Measurements from ENCODE around the gene PSMA3. TPM values are rescaled to one million over a fixed set of nuclear protein-coding genes. Genes with fewer than 3 reads are reported as not detected.

PSMA3 gene
- total and polyA plus RNA-seq, 10 of the 15 experiments (the other 5 are each of a cell fraction or from before 2014, with no cell fraction given) = 142 to 936 (median 400) TPM

GRCh38 chr14:58288106-58288792 lies 43.6 kb downstream of the PSMA3 start (continued):
- TF ChIP-seq SIN3A (IDR thresholded peaks at IDR 0.05; ENCODE audit: low read depth, low read length) = no peak
- TF ChIP-seq ZBTB33 (IDR thresholded peaks at IDR 0.05) = no peak

GRCh38 chr14:58291646-58292045 lies 47.0 kb downstream of the PSMA3 start:
- FAIRE-seq (no peak), DNase-seq (ENCODE audit: low read depth, low spot score) (no peak), ATAC-seq (no peak)
- H4K20me1 ChIP-seq (ENCODE audit: control insufficient read depth, insufficient read depth) = peaks cover 2% of the 10 kb centered on the region; the same call in 1 of the 2 replicates
- ChIA-PET RAD21 (ENCODE audit: unreplicated experiment) (no interaction called here), SMC1A (ENCODE audit: uncharacterized antibody, unreplicated experiment) (interaction anchor here (1.0 to 1.7 kb wide), 2 partner anchors 9 to 18 kb away, joined by 3 to 6 read pairs; no protein-coding TSS in a partner anchor), CTCF (no interaction called here), POLR2A (interaction anchor here (0.7 to 1.3 kb wide), 3 partner anchors 45 to 1996 kb away, joined by 3 to 4 read pairs (median 3); no protein-coding TSS in a partner anchor)
- H2AFZ ChIP-seq (ENCODE audit: control insufficient read depth, low read depth, low read length) = no peak overlapping the region
- BruUV-seq (replicated peaks) = no TSS peak
- H3K4me2 ChIP-seq (ENCODE audit: control insufficient read depth, insufficient read depth) = no peak overlapping the region
- in situ Hi-C loops (cut with MboI) = no loop called here
- H3K36me3 ChIP-seq (ENCODE audit: control insufficient read depth in 2 of 2, insufficient read depth in 2 of 2, low read length in 1 of 2) = peaks cover 2 to 23% of the 10 kb centered on the region in 2 experiments
- peaks cover 69% of the 10 kb centered on the region for H3K79me2 ChIP-seq (ENCODE audit: control insufficient read depth, insufficient read depth, low read length)
- no peak overlapping the region for H3K27ac ChIP-seq (ENCODE audit: control insufficient read depth, insufficient read depth)
- no peaks in the 10 kb centered on the region for H3K4me1 ChIP-seq (ENCODE audit: control insufficient read depth, insufficient read depth, low read length)
- H3K9ac ChIP-seq (ENCODE audit: control insufficient read depth, insufficient read depth, low read length) = no peak overlapping the region
- H3K4me3 ChIP-seq = no peak overlapping the region
- H3K27me3 ChIP-seq (replicated peaks in 1 of 2; ENCODE audit: control insufficient read depth in 2 of 2, insufficient read depth in 2 of 2, low read length in 1 of 2) = no peaks in the 10 kb centered on the region
- 77% methylated on average over 5 of the region's 5 CpGs for WGBS (ENCODE audit: insufficient coverage, insufficient replicate concordance, low lambda C conversion rate, missing lambda C conversion rate)
- H3K9me3 ChIP-seq (replicated peaks; ENCODE audit: control insufficient read depth, insufficient read depth, low read length) = no peaks in the 10 kb centered on the region; the same call in 2 of the 3 replicates
- intact Hi-C loops (cut with micrococcal nuclease; ENCODE audit: unreplicated experiment) = no loop called here
- no peak for TF ChIP-seq NR2C1 (IDR thresholded peaks at IDR 0.05)
- no peak for TF ChIP-seq POLR2AphosphoS5 (IDR thresholded peaks at IDR 0.05; ENCODE audit: low read length)
- TF ChIP-seq CHD1 (IDR thresholded peaks at IDR 0.05; ENCODE audit: low read depth, low read length) = no peak
- TF ChIP-seq CBX3 (IDR thresholded peaks at IDR 0.05; ENCODE audit: borderline replicate concordance, low read depth) = no peak
- no peak for TF ChIP-seq YBX1 (IDR thresholded peaks at IDR 0.05)
- TF ChIP-seq, protein P1, sequence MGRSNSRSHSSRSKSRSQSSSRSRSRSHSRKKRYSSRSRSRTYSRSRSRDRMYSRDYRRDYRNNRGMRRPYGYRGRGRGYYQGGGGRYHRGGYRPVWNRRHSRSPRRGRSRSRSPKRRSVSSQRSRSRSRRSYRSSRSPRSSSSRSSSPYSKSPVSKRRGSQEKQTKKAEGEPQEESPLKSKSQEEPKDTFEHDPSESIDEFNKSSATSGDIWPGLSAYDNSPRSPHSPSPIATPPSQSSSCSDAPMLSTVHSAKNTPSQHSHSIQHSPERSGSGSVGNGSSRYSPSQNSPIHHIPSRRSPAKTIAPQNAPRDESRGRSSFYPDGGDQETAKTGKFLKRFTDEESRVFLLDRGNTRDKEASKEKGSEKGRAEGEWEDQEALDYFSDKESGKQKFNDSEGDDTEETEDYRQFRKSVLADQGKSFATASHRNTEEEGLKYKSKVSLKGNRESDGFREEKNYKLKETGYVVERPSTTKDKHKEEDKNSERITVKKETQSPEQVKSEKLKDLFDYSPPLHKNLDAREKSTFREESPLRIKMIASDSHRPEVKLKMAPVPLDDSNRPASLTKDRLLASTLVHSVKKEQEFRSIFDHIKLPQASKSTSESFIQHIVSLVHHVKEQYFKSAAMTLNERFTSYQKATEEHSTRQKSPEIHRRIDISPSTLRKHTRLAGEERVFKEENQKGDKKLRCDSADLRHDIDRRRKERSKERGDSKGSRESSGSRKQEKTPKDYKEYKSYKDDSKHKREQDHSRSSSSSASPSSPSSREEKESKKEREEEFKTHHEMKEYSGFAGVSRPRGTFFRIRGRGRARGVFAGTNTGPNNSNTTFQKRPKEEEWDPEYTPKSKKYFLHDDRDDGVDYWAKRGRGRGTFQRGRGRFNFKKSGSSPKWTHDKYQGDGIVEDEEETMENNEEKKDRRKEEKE (IDR thresholded peaks at IDR 0.05) = no peak
- TF ChIP-seq, protein P2, sequence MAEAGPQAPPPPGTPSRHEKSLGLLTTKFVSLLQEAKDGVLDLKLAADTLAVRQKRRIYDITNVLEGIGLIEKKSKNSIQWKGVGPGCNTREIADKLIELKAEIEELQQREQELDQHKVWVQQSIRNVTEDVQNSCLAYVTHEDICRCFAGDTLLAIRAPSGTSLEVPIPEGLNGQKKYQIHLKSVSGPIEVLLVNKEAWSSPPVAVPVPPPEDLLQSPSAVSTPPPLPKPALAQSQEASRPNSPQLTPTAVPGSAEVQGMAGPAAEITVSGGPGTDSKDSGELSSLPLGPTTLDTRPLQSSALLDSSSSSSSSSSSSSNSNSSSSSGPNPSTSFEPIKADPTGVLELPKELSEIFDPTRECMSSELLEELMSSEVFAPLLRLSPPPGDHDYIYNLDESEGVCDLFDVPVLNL (IDR thresholded peaks at IDR 0.05; ENCODE audit: low read depth, low read length) = no peak
- TF ChIP-seq PAX5 (IDR thresholded peaks at IDR 0.05; ENCODE audit: borderline replicate concordance, low read depth, low read length) = no peak
- no peak for TF ChIP-seq ZNF207 (IDR thresholded peaks at IDR 0.05; ENCODE audit: borderline replicate concordance)
- TF ChIP-seq ESRRA (IDR thresholded peaks at IDR 0.05; ENCODE audit: low read length) = no peak
- TF ChIP-seq, protein P3, sequence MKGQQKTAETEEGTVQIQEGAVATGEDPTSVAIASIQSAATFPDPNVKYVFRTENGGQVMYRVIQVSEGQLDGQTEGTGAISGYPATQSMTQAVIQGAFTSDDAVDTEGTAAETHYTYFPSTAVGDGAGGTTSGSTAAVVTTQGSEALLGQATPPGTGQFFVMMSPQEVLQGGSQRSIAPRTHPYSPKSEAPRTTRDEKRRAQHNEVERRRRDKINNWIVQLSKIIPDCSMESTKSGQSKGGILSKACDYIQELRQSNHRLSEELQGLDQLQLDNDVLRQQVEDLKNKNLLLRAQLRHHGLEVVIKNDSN (IDR thresholded peaks at IDR 0.05; ENCODE audit: borderline replicate concordance, extremely low read length, insufficient read depth, low read depth, low read length) = no peak
- no peak for TF ChIP-seq FOS (IDR thresholded peaks at IDR 0.05; ENCODE audit: borderline replicate concordance, extremely low read depth, insufficient read length)
- TF ChIP-seq SIN3A (IDR thresholded peaks at IDR 0.05; ENCODE audit: low read depth, low read length) = no peak
- TF ChIP-seq RELA (IDR thresholded peaks at IDR 0.05; ENCODE audit: borderline replicate concordance, partially characterized antibody) = no peak
